Stimulated activated naive CD8-positive, alpha-beta T cell treated with anti-CD3 and anti-CD28 coated beads, Interleukin-15, Interleukin-2, amounts not matched to agents 100 ng/mL and 50 ng/mL, for 24 hours (primary cell): ENCODE results near the gene FUT7.
A peak's percentile ranks its signal among the peaks of the same experiment; 100 is the strongest.
"Not testable (repeated sequence)": the region's sequence is repeated elsewhere in the genome, so short reads cannot be mapped to it uniquely, and the experiment has no call there.

Experiments
- H3K27ac Mint-ChIP-seq: one replicate; pipeline ENCODE4 v1.8.0; 2021; ENCODE audit warnings: mild to moderate bottlenecking, mixed read lengths
- H3K27me3 Mint-ChIP-seq: one replicate; pipeline ENCODE4 v1.8.0; 2021; ENCODE audit warnings: mixed read lengths
- H3K36me3 Mint-ChIP-seq: one replicate; pipeline ENCODE4 v1.8.0; 2021; ENCODE audit warnings: low read depth, mixed read lengths
- H3K4me1 Mint-ChIP-seq: one replicate; pipeline ENCODE4 v1.8.0; 2021; ENCODE audit warnings: low read depth, mixed read lengths
- H3K4me3 Mint-ChIP-seq: one replicate; pipeline ENCODE4 v1.8.0; 2021; ENCODE audit warnings: mild to moderate bottlenecking, mixed read lengths
- H3K9me3 Mint-ChIP-seq: one replicate; pipeline ENCODE4 v1.8.0; 2021; ENCODE audit warnings: mixed read lengths

FUT7 gene

DNA sequence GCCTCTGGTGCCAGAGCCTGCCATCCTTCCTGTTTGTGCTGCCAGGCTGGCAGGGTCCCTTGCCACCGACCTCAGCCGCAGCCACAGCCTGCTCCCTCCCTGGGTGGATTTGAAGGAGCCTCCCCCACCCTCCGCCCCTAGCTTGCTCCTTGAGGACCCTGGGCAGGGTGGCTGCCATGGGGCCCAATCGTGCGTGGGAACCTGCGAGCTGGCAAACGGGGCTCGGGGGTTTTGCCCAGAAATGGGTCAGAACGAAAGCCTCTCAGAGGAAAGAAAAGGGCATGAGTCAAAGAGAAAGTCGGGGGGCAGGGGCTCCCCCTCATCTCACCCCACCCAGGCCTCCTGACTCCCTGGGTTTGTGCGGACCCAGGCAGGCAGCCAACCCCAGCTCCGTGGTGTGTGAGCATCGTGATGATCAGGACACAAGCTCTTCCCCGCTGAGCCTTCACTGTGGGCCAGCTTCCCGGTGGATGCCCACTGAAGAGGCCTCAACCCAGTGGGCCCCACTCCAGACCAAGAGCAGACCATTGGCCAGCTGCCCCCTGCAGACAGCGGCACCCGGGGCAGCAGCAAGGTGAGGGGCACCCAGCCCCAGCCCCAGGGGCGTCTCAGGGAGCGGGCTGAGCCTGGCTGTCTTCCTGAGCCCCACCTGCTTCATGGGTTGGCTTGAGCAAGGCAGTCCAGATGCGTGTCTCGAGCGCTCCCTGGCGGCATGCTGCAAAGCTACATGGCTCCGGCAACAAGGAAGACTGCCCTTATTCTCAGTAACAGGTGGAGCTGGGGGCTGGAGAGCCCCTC, 3.0 kb upstream of the FUT7 start:
- Mint-ChIP-seq H3K27me3 (no peaks in the 10 kb centered on the region), H3K9me3 (no peaks in the 10 kb centered on the region), H3K4me1 (peaks cover 40% of the 10 kb centered on the region), H3K27ac (peak overlapping the region; percentile 63), H3K36me3 (no peaks in the 10 kb centered on the region), H3K4me3 (peak overlapping the region; percentile 53)

DNA sequence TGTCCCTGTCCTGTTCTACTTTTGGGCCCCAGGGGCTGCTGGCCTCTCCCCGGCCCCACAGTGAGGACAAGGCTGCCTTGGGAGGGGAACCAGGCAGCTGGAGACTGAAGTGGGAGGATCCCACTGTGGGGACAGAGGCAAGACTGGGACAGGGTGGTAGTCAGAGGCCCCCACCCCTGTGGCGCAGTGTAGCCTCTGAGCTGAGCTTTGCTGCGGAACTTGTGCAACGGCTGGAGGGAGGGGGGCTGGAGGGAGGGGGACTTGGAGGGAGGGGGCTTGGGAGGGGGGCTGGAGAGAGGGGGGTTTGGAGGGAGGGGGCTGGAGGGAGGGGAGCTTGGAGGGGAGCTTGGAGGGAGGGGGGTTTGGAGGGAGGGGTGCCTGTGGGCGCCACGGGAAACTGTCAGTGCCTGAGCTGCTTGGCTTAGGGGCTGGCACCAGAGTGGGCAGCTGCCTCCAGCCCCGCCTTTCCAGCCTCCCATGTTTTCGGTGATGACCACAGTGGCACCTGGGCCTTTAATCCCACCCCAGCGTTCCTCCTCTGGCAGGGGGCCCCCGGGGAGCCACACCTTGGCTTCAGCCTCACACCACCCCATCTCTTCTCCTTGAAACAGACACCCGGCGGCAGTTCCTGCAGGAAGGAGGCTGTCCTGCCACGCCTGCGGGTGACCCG, 2.3 kb upstream of the FUT7 start:
- Mint-ChIP-seq H3K36me3 (no peaks in the 10 kb centered on the region), H3K27ac (peak overlapping the region; percentile 63), H3K4me3 (peak overlapping the region; percentile 53), H3K4me1 (peaks cover 47% of the 10 kb centered on the region), H3K27me3 (no peaks in the 10 kb centered on the region), H3K9me3 (no peaks in the 10 kb centered on the region)

DNA sequence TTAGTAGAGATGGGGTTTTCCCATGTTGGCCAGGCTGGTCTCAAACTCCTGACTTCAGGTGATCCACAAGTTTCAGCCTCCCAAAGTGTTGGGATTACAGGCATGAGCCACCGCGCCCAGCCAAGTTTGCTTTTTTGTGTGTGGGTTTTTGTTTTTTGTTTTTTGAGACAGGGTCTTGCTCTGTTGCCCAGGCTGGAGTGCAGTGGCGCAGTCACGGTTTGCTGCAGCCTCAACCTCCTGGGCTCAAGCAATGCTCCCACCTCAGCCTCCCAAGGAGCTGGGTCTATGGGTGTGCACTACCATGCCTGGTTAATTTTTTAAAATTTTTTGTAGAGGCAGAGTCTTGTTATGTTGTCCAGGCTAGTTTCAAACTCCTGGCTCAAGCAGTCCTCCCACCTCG, 1.6 kb upstream of the FUT7 start:
- H3K27ac Mint-ChIP-seq, H3K9me3 Mint-ChIP-seq, H3K27me3 Mint-ChIP-seq, H3K4me3 Mint-ChIP-seq, H3K36me3 Mint-ChIP-seq: not testable (repeated sequence)
- peaks cover 53% of the 10 kb centered on the region for H3K4me1 Mint-ChIP-seq

DNA sequence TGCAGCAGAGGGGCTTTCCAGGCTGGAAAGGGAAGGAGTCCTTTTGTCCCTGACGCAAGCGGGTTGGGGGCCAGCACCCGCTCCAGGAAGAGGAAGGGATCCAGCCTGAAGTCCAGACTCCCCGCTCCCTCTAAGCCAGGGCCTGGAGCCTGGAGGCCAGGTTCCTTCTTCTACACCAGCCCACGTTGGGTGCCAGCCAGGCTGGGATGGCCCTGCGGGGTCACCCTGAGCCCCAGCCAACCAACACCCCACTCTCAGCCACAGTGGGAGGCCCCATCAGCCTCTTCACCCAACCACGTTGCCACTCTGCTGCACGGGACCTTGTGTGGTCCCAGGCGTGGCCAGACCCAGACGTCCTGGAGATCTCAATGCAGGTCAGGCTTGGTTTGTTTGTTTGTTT, 970 bp upstream of the FUT7 start:
- Mint-ChIP-seq H3K36me3 (no peaks in the 10 kb centered on the region), H3K27me3 (no peaks in the 10 kb centered on the region), H3K9me3 (no peaks in the 10 kb centered on the region), H3K4me1 (peaks cover 53% of the 10 kb centered on the region), H3K27ac (no peak overlapping the region), H3K4me3 (peak overlapping the region; percentile 40)

DNA sequence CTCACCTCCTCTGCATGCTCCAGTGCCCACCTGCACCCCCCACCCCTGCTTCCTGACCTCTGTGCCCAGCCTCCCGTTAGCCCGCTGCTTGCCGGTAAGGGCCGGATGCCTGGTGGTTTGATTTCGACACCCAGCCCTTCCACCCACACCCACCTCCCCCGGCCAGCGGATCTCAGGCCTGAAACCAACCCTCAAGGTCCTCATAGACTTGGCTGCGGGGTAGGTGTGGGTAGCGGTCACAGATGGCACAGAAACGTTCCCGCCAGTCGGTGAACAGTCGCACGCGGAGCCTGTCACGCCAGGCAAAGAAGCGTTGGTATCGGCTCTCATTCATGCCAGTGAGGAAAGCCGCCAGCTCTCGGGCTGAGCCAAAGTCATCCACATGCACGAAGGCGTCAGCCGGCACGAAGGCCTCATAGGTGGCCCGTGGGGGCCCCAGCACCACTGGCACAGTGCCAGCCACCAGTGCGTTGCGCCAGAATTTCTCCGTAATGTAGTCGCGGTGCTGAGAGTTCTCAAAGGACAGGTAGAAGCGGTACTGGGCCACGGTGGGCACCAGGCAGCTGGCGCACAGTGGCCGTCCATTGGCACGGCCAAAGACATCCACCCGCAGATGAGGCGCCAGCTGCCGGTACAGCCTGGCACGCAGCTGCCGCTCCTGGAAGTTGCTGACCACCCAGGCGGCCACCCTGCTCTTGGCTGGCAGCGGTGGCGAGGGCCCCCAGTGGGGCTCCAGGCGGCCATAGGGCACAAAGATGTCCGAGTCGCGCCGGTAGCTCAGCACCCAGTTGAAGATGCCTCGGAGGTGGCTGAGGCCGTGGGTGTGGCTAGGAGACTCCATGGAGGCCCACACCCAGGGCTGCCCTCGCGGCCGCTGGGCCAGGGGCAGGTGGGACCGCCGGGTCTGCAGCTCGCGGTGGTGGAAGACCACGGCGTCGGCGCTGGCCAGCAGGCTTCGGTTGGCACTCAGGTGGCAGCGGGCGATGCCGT, 1.1 kb downstream of the FUT7 start:
- Mint-ChIP-seq H3K4me1 (peaks cover 57% of the 10 kb centered on the region), H3K36me3 (no peaks in the 10 kb centered on the region), H3K27me3 (no peaks in the 10 kb centered on the region), H3K27ac (no peak overlapping the region), H3K4me3 (peak overlapping the region; percentile 33), H3K9me3 (no peaks in the 10 kb centered on the region)

DNA sequence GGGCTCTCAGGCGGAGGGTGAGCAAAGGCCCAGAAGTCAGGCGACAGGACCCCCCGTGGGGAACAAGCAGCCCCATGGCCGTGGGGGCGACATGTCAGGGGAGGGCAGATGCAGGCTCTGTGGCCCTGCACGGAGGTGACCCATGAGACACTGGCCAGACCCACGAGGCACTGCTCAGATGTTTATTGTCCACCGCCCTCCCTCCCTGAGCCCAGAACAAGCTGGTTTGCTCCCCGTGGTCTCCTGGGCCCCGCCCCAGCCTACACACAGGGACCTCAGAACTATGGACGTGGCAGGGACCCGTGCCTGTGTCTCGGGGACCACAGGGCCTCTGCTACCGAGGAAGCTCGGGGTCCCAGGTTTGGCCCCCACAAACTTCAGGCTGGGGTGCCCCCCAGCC, 1.9 kb downstream of the FUT7 start:
- H3K9me3 Mint-ChIP-seq = no peaks in the 10 kb centered on the region
- peaks cover 56% of the 10 kb centered on the region for H3K4me1 Mint-ChIP-seq
- no peak overlapping the region for H3K27ac Mint-ChIP-seq
- no peaks in the 10 kb centered on the region for H3K27me3 Mint-ChIP-seq
- no peaks in the 10 kb centered on the region for H3K36me3 Mint-ChIP-seq
- peak overlapping the region; percentile 33 for H3K4me3 Mint-ChIP-seq

DNA sequence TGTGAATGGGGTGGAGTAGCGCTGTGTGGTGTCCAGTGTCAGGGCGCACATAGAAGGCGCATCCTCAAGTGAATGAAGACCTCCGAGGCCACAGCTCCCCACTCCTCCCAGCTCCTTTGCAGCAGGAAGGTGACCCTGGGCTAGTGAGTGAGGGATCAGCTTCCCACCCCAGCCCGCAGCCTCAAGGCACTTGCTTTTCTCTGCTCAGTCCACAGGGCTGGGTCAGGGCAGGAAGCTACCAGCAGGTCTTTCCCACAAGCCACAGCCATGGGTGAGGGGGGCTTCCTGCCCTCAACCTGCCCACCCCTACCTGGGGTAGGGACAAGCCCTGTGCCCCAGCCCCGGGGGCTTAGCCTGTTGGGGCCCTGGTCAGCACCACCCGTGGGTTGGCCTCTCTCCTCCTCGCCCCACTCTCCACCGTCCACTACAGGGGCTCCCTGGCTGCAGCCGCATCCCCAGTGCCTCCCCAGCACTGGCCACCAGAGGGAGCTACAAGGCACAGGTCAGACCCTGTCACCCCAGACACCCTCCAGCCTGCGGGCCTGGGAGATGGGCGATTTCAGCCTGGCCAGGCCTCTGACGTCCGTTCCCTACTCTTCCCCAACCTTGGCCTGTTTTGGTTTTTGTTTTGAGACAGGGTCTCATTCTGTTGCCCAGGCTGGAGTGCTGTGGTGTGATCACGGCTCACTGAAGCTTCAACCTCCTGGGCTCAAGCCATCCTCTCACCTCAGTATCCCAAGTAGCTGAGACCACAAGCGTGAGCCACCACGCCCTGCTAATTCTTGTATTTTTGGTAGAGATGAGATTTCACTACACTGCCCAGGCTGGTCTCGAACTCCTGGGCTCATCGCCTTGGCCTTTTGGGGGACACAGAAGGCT, 2.6 kb downstream of the FUT7 start:
- Mint-ChIP-seq H3K27ac (peak overlapping the region; percentile 55), H3K36me3 (no peaks in the 10 kb centered on the region), H3K27me3 (no peaks in the 10 kb centered on the region), H3K4me3 (peak overlapping the region; percentile 66), H3K4me1 (peaks cover 49% of the 10 kb centered on the region), H3K9me3 (no peaks in the 10 kb centered on the region)

DNA sequence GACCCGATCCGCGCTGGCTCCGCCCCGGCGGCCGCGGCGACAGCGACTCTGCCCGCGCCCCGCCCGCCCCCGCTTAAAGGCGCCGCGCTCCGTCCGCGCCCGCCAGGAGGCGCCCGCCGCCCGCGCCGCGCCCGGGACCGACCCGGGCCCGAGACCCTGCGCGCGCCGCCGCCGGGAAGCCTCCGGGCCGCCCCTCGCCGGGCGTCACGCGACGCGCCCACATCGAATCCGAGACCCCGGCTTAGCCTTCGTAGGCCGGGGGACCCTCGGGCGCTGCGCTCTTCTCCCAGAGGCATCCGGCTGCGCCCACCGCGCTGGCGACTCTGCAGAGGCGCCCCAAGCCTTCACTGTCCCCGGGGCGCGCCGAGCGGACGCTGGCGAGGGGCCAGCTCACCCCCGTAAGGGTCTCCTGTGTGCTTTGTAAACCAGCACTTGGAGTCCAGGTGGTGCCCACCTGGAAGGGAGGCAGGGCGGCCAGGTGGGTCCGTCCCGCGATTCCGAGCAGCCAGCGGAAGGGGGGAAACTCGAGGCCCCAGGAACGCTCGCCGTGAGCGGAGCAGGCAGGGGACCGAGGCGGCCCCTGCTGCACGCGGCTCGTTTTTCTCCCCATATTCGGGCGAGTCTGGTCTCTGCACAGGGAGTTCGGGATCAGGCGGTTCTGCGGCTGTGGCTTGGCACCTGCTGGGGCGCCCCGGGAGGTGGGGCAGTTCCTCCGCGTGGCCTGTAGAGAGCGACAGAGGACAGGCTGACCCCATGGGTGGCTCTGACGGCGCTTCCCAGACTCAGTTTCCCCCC, 3.4 kb downstream of the FUT7 start:
- Mint-ChIP-seq H3K36me3 (no peaks in the 10 kb centered on the region), H3K27ac (no peak overlapping the region), H3K27me3 (no peaks in the 10 kb centered on the region), H3K4me1 (peaks cover 45% of the 10 kb centered on the region), H3K9me3 (no peaks in the 10 kb centered on the region), H3K4me3 (peak overlapping the region; percentile 66)

DNA sequence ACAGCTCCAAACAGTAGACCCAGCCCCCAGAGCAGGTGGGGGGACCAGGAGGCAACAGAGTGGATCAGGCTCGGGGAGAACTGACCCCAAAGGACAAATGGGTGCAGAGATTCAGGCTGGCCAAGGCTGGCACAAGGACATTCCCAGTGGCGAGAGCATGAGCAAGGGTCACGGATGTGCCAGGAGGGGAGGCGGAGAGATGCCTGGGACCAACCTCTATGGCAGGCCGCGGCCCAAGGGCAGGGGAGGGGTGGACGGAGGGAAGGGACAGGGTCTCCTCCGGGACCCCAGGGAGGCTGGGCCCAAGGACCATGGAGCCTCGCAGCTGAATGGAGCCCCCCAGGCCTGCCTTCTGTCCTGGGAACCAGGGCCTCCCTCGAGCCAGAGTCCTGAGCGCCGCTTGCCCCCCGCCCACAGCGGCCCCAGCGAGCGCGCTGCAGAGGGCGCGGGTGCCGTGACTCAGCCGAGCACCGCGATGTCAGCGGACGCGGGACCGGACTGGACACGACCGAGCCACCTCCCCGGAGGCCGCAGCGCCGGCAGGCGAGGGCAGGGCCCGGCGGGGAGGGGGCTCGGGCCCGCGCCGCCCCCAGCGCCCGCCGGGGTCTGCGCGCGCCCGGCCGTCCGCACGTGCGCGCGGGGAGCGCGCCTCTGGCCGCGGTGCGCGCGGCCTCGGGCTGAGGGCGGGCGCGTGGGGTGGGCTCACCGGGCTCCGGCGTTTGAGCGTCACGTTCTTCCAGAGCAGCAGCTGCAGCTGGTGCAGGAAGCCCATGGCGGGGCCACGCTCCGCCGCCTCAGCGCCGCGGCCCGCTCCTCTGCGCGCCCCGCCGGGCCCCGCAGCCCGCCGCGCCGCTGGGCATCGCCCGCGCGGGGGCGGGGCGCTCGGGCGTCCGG, 4.3 kb downstream of the FUT7 start, which contains the start of gene ABCA2:
Gene ABCA2 (minus strand): TSS at position 869 of the 894 bp plus-strand sequence. CDS start 97 bp downstream, at position 772.
- Mint-ChIP-seq H3K4me3 (peak within 1 kb of the TSS; percentile 76), H3K27ac (peak within 1 kb of the TSS; percentile 18), H3K9me3 (no peaks in the 10 kb centered on the region), H3K36me3 (no peaks in the 10 kb centered on the region), H3K27me3 (no peaks in the 10 kb centered on the region), H3K4me1 (peaks cover 36% of the 10 kb centered on the region)

DNA sequence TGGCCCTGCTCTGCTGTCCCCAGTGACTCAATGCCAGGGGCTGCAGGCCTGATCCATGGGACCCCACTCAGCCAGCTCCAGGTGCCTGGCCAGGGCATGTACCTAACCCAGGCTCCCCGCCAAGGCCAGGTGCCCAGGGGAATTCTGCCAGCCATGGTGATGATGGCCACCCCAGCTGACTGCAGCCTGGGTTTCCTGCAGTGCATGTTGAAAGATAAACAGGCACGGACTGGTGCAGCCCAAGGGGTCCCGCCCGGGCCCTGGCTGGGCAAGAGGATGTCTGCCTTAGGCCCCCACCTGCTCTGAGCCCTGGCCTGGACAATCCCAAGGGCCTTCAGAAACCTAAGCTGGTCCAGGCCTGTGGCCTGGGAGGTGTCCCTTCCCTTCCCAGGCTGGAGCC, 5.1 kb downstream of the FUT7 start:
- no peak overlapping the region for H3K27ac Mint-ChIP-seq
- H3K27me3 Mint-ChIP-seq = no peaks in the 10 kb centered on the region
- H3K9me3 Mint-ChIP-seq = no peaks in the 10 kb centered on the region
- no peaks in the 10 kb centered on the region for H3K36me3 Mint-ChIP-seq
- peaks cover 30% of the 10 kb centered on the region for H3K4me1 Mint-ChIP-seq
- H3K4me3 Mint-ChIP-seq = peak overlapping the region; percentile 76

DNA sequence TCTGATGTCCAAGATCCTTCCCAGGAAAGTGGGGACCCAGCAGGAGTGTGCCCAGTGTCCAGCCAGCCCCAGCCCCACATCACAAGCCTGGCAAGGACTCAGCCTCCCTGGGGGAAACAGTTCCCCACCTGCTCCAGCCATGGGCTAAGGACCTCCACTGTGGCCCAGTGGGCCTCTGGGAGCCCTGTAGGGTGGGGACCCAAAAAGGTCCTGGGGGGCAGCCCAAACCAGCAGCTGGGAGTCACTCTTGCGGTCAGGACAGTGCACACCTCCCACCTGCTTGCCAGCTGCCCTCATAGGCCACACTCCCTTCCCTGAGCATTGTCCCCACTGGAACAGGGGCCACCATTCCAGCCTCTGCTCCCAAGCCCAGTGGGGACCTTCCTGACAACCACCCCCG, 5.5 kb downstream of the FUT7 start:
- Mint-ChIP-seq H3K36me3 (no peaks in the 10 kb centered on the region), H3K4me1 (peaks cover 28% of the 10 kb centered on the region), H3K27ac (no peak overlapping the region), H3K9me3 (no peaks in the 10 kb centered on the region), H3K4me3 (no peak overlapping the region), H3K27me3 (no peaks in the 10 kb centered on the region)

DNA sequence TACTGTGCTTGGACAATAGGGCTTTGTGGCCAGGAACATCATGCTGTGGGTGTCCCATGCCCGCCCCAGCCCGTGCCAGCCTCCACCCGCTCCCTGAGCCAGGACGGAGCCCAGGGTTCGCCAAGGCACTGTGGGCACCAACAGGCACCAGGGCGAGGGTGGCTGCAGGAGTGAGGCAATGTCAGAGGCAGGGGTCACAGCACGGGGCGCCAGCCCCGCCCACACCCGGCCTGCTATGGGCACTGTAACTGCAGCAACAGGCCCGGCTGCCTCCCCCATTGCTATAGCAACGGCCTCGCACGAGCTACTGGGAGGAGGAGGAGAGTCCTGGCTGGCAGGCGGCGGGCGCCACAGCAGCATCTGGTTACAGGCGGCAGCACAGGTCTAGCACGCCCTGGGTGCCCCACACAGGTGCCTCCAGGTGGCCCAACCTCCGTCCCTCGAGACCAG, 6.3 kb downstream of the FUT7 start:
- Mint-ChIP-seq H3K27ac (no peak overlapping the region), H3K9me3 (no peaks in the 10 kb centered on the region)

DNA sequence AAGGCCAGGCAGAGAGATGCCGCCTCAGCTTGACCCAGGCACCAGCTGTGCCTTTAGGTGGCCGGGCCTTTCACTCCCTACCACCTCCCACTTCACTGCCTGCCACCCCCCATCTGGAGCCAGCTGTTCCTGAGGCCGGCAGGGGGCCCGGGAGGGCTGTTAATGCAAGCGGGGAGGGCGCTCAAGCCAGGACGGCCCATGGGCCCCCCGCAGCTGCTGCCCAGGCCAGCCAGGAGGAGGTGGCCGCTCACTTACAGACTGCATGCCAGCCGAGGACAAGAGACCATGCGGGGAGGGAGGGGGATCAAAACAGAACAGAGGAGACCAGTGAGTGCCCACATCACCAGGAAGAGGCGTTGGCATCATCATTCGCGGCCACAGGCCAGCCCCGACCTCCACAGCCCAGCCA, 8.3 kb downstream of the FUT7 start:
- Mint-ChIP-seq H3K4me1 (peaks cover 4% of the 10 kb centered on the region), H3K36me3 (no peaks in the 10 kb centered on the region), H3K4me3 (no peak overlapping the region), H3K27me3 (no peaks in the 10 kb centered on the region), H3K27ac (no peak overlapping the region), H3K9me3 (no peaks in the 10 kb centered on the region)

More for the DNA sequence above, 6.3 kb downstream of the FUT7 start:
- Mint-ChIP-seq H3K27me3 (no peaks in the 10 kb centered on the region), H3K4me3 (no peak overlapping the region), H3K36me3 (no peaks in the 10 kb centered on the region), H3K4me1 (peaks cover 22% of the 10 kb centered on the region)
